ENCODE data around the gene NELL1.

DNA sequence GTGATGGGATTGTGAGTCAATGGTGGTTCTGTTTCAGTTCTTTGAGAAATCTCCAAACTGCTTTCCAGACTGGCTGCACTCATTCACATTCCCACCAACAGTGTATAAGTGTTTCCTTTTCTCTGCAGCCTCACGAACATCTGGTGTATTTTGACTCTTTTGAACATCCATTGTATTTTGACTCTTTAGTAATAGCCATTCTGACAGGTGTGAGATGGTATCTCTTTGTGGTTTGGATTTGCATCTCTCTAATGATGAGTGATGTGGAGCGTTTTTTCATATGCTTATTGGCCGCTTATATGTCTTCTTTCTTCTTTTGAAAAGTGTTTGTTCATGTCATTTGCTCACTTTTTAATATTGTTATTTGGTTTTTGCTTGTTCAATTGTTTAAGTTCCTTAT, 19.4 kb downstream of the NELL1 start:
- no peak for TF ChIP-seq EP300 (IDR thresholded peaks at IDR 0.05)
- no peak for TF ChIP-seq CTCF (IDR thresholded peaks at IDR 0.05)
